GM23248 (cell line): ENCODE measurements around the gene CMSS1.

ENCODE experiments used
- EZH2 ChIP-seq: fragments of 200-600 bp; sonication (generic); IDR thresholded peaks from 2 replicates; pipeline ENCODE4 v1.6.1; 2018; ENCODE audit warnings: antibody characterized with exemption, mild to moderate bottlenecking; ENCODE audit not compliant: insufficient read depth, poor library complexity, severe bottlenecking
- EZH2phosphoT487 ChIP-seq: fragments of 200-600 bp; sonication (generic); IDR thresholded peaks from 2 replicates; pipeline ENCODE4 v1.6.1; 2018; ENCODE audit warnings: antibody characterized with exemption, moderate library complexity, mild to moderate bottlenecking, low read depth; ENCODE audit not compliant: insufficient read depth

- no peak for TF ChIP-seq EZH2
- TF ChIP-seq EZH2phosphoT487, result no peak
These were observed 82.6 kb downstream of the CMSS1 start for GRCh38 chr3:99900248-99900647.
